OCI-LY3 (cell line): ENCODE data around the gene HSD11B1L.

ENCODE experiments used
- EZH2phosphoT487 ChIP-seq: fragments of 200-600 bp; shearing (Covaris generic); IDR thresholded peaks from 2 replicates; pipeline ENCODE4 v1.6.1; 2018; ENCODE audit warnings: antibody characterized with exemption, mixed run types, low read depth
- TF ChIP-seq, protein P1 (sequence below): fragments of 200-600, 300-600 bp; sonication (generic); IDR thresholded peaks from 2 replicates; pipeline ENCODE4 v1.5.1; 2014; ENCODE audit warnings: antibody characterized with exemption, low read length, low read depth

DNA sequence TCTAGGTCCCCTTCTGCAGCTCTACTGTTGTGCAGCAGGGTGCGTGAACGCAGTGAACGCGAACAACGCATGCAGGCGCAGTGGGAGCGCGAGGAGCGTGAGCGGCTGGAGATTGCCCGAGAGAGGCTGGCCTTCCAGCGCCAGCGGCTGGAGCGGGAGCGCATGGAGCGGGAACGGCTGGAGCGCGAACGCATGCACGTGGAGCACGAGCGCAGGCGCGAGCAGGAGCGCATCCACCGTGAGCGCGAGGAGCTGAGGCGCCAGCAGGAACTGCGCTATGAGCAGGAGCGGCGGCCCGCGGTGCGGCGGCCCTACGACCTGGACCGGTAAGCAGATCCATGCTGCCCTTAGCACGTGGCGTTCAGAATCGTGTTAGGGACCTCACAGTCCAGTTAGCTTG is 19.3 kb upstream of the HSD11B1L start:
- TF ChIP-seq, protein P1, sequence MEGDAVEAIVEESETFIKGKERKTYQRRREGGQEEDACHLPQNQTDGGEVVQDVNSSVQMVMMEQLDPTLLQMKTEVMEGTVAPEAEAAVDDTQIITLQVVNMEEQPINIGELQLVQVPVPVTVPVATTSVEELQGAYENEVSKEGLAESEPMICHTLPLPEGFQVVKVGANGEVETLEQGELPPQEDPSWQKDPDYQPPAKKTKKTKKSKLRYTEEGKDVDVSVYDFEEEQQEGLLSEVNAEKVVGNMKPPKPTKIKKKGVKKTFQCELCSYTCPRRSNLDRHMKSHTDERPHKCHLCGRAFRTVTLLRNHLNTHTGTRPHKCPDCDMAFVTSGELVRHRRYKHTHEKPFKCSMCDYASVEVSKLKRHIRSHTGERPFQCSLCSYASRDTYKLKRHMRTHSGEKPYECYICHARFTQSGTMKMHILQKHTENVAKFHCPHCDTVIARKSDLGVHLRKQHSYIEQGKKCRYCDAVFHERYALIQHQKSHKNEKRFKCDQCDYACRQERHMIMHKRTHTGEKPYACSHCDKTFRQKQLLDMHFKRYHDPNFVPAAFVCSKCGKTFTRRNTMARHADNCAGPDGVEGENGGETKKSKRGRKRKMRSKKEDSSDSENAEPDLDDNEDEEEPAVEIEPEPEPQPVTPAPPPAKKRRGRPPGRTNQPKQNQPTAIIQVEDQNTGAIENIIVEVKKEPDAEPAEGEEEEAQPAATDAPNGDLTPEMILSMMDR, result no peak
- no peak for TF ChIP-seq EZH2phosphoT487
